Measurements from ENCODE around the gene LMAN2L.

The LMAN2L gene

DNA sequence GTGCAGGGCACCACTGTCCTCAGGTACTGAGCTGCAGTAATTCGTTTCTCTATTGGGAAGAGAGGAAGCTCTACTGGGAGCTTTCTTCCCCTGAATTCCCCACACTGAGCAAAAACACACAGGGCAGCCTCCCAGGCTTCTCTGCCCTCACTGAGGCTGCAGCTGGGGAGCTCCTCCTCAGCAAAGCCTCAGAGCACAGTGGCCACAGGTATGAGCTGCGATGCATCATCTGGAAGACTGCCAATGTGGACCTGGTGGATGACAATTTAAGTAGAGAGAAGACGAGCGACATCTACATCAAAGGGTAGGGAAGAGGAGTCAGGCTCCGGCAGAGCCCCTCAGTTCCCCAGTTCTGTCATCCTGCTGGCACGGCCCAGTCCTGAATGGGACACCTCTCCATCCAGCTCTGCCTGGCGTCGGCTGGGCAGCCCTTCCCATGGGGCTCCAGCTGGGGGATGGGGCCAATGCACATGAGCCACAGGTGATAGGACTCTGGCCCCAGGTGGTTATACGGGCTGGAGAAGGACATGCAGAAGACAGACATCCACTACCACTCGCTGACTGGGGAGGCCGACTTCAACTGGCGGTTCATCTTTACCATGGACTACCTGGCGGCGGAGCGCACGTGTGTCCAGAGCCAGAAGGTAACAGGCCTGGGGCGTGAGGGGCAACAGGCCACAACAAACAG, 37.6 kb downstream of the LMAN2L start:
- DNase-seq: no peak

DNA sequence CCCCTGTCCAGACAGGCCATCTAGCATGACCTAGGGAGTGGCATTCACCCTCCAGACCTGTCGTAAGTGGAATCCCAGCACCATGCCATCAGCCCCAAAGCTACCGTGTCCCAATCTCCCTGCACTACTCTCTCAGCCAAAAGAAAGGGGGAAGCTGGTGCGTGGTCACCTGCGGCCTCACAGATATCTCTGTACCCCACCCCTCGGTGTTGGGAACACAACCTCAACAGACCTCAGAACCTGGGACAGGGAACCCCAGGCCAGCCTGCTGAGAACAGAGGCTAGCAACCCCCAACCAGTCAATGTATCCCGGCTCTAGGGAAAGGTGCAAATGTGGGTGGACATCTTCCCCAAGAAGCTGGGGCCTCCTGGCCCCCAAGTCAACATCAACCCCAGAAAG, 38.2 kb downstream of the LMAN2L start:
- no peak for DNase-seq

DNA sequence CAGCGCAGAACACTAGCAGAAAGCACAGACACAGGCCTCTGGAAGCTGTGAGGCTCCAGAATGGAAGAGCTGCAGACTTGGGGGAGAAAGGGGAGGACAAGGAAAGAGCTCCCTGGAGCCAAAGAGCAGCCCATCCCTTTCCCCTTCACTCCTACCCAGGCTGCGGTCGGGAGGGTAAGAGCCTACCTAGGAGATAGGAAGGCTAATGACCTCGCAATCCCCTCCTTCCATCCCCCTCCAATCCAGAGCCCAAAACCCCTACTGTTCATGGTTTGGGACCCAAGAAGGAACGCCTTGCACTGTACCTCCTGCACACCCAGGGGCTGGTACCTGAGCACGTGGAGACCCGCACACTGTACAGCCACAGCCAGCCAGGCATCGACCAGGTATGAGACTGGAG, 39.8 kb downstream of the LMAN2L start:
- no peak for DNase-seq

DNA sequence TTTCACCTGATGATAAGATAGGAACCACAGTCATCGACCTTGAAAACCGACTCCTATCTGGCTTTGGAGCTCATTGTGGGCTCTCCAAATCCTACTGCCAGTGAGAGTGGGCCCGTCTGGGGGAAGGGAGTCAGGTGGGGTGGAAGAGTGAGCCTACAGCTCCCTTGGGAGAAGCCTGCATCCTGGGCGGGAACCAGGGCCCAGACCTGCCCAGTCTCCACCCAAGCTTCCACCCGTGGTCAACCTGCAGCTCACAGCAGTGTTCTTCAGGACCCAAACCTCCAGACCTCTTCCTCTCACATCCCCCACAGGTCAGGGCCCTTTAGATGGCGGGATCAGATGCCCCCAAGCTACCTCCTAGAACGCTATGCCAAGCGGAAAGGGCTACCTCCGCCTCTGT, 40.2 kb downstream of the LMAN2L start:
- no peak for DNase-seq

DNA sequence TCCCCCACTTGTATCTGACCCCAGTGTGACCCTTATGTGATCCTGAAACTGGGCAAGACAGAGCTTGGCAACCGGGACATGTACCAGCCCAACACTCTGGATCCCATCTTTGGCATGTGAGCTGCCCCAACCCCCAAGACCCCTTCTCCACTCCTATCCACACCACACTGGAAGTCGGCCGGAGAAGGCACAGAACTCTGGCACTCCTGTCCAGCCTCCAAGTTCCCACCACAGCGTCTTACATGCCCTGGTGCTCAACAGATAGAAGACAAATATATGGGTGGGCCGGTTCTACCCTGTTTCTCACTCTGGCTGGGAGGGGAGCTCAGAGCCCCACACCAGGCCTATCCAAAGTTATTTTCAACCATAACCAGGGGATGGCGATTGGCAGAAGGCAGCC, 40.8 kb downstream of the LMAN2L start:
- DNase-seq: no peak

DNA sequence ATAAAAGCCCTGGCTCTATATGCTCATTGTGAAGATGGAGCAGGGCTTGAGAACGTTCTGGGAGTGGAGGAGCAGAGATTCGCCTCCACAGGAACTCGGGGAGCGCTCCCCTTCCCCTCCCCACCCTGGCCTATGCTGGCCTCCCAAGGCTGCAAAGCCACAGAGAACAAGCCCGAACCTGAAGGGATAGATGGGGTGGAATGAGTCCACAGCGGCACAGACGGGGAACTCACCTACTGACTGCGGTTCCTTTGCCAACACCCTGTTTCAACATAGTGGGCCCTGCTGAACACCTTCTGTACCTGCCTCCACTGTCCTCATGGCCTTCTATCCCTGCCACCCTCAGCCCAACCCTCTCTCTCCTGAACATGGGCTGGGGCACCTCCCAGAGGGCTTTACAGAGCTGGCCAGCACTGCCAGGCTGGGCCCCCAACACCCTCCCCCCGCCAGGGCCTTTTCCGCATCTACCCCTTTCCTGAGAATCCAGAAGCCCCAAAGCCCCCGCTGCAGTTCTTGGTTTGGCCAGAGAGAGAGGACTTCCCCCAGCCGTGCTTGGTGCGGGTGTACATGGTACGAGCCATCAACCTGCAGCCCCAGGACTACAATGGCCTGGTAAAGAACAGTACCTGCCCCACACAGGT, 41.5 kb downstream of the LMAN2L start:
- no peak for DNase-seq

GRCh38 chr2:96697476-96697875, 42.4 kb downstream of the LMAN2L start:
- DNase-seq: no peak

DNA sequence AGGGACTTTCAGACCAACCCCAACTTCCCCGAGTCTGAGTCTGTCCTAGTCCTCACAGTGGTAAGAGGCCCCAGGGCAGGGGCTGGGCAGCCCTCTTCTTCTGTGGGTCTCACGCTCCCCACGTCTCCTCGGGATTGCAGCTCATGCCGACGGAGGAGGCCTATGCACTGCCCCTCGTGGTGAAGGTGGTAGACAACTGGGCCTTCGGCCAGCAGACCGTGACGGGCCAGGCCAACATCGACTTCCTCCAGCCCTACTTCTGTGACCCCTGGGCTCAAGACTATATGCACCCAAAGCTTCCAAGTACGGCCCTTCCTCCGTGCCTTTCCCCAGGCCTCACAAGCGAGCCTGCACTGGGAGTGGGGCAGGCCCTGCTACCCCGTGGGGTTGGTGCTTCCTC, 44.3 kb downstream of the LMAN2L start:
- DNase-seq: no peak

- DNase-seq: no peak
Observed at GRCh38 chr2:96694816-96695455, 44.9 kb downstream of the LMAN2L start.

GRCh38 chr2:96694279-96694678, 45.6 kb downstream of the LMAN2L start:
- DNase-seq: no peak

DNA sequence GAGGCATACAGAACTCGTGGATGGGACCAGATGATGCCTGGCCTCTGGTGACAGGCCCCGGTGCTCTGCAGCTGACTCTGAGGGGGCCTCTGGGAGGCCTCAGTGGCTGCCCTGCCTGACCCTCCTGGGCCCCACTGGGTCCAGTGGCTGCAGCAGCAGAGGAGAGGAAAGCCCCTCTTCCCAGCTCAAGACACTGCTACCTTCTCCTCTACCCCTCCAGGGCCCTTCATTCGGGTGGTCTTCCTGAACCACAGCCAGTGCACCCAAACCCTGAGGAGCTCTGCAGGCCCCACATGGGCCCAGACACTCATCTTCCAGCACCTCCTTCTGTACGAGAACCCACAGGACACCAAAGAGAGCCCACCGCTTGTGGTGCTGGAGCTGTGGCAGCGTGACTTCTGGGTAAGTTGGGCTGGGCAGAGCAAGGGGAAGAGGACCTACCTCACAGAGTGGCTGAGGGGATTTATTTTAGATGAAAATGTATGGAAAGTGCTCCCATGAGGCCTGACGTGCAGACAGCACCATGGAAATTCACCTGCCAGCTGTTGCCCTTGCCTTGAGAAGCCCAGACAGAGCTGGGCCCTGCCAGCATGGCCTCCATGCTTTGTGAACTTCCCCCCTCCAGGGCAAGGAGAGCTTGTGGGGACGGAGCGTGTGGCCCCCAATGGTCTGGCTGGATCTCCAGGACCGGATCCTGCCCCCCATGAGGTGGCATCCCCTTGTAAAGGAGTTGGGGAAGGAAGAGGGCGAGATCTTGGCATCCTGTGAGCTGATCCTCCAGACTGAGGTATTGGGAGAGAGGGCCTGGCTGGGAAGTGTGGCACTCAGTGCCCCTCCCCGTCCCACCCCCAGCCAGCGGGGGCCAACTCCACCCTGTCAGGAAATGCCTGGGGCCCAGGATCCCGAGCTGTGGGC, 46.3 kb downstream of the LMAN2L start:
- no peak for DNase-seq

DNA sequence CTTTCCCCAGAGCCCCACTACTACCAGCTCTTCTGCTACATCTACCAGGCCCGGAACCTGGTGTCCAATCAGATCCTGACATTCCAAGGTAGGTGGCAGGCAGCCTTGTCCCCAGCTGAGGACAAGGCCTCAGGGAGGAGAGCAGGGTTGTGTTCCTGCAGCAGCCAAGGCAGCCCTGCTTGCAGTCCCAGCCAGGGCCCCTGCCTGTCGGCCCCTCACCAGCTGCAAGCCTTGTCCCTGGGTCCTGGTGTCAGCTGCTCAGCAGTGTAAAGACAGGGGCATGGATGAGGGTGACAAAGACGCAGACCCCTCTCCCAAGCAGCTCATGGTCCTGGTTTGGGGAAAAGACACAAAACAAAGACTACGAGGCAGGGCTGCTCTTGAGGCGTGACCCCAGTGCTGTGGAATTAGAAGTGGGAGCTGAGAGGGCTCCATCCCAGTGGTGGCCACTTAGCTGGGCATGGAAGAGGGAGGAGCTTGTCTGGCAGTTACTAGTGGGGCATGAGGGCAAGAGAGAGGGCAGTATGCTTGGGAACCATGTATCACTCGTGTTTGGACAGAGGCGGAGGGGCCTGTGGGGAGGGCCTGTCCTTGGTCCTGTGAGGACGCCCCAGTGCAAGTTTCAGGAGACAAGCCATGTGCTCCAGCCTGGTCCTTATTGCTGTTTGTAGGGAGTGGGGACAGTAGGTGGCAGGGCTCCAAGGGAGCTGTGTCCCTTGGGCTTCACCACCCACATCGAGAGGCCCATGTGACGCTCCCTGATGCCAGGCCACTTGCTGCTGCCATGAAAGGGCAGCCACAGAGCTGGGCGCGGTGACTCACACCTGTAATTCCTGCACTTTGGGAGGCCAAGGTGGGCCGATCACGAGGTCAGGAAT, 47.5 kb downstream of the LMAN2L start:
- no peak for DNase-seq

GRCh38 chr2:96691022-96691612, 48.7 kb downstream of the LMAN2L start:
- DNase-seq: no peak

DNA sequence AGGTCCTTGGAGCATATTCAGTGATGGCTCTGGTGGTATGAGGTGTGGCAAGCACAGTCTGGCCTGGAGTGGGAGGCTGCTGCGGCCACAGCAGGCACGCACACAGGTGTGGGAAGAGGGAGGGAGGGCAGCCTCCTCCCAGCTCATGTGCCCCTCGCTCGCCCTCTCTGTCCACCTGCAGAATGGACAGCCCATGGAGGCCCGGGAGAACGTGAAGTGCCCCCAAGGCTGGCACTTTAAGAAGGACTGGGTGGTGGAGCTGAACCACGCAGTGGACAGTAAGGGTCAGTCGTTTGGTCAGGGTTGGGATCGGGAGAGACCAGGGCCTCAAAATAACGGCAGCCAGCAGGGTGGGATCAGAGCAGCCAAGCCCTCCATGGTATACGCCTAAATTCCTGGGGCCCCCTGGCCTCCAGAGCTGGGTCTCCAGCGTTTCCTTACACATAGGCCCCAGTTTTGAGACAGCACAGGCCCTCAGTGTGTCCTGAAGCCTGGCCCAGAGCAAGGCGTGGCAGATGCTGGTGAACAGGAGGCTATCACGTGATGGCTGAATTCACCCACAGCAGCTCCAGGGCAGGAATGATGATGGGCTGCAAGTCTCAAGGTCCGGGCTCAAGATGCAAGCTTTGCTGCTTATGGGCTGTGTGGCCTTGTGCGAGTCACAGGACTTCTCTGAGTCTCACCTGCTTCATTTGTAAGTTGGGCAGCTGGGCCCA, 49.4 kb downstream of the LMAN2L start:
- no peak for DNase-seq

DNA sequence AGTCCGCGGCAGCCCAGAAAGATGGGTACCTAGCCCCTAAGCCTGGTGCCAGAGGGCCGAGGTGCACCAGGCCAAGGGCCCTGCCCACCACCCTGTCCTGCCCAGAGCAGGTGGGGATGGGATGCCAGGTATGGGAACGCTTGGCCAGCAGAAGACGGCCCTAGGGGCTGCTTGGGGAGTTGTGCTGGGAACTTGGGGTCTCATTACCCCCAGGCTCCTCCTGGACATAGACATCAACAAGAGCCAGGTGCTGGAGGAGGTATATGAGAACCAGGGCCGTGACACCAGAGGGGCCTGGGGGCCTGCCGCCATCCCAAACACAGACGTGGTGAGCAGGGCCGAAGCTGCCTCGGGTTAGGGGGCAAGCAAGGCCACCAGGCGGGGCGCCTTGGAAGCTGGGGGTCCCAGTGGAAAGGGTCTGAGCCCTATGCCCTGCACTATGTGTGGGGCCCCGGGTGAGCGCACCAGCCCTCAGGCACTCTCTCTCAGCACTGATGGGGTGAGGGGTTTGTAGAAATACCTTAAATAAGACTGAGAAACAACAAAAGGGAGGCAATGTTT, 50.4 kb downstream of the LMAN2L start:
- DNase-seq: no peak

- DNase-seq: no peak
Observed at GRCh38 chr2:96688649-96689430, 51.0 kb downstream of the LMAN2L start.

DNA sequence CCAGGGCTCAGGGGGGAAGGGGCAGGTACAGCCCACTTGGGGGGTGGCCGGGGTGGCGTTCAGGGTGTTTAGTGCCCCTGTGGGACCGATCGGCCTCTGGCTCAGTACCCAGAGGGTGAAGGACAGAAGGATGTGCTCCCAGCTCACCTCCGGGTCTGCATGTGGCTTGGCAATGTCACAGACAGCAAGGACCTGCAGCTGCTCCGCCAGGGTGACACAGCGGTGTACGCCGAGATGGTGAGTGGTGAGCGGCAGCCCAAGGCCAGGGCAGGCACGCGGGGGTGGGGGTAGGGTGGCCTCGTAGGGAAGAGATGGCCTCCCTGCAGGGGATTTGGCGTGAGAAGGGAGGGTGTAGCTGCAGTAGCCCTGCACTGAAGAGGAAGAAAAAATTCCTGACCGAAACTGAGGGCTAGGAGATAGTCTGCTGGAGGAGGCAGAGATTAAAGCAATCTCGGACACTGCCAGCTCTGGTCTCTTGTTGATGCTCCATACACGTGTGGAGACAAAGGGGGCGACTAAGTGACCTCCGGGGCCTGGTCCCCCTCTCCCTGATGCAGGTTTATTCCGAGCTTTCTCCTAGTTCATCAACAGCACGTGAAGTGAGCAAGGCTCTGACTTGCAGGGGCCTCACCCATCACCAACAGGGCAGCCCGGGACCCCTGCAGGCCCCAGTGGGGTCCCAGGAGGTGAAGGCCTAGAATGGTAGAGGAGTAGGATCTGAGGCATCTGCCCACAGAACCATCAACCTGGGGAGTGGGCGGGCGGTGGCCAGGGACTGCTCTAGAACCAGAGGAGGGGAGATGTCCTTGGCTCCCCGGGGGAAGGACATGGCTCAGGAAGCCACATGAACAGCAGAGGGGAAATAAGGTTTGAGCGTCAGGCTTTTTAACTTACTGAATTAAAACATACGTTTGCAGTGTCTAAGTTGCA, 51.9 kb downstream of the LMAN2L start:
- no peak for DNase-seq

DNA sequence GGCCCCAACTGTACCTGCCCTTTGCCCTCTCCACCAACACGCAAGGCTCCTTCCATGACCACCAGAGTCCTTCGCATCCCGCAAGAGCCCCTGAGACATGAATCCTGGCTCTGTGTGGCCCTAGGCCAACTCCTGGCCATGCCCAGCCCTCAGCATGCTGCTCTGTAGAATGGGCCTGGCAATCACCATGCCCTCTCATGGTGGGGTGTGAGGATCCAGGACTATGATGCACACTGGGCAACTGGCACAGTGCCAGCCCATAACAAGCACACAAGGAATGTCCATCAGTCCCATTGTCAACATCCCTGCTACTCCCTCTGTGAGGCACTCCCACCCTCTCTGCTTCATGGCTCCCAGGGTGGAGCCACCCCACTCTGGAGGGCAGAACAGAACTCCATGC, 52.6 kb downstream of the LMAN2L start:
- no peak for DNase-seq

Measured in NCI-H446 (cell line).